H1 (cell line): ENCODE results near the gene GMNC. TPM values are rescaled to one million over a fixed set of nuclear protein-coding genes. Genes with fewer than 3 reads are reported as not detected.

Experiments used
- CTCF ChIA-PET: fragments of 300-600 bp; sonication (Branson Sonifier 250); formaldehyde crosslinking; loops from one replicate; lab custom pipeline; 2021; ENCODE audit not compliant: partially characterized antibody; lab: Charles Lee
- POLR2A ChIA-PET: fragments of 300-600 bp; sonication (Branson Sonifier 250); formaldehyde crosslinking; loops from one replicate; lab custom pipeline; 2021; ENCODE audit warnings: inconsistent platforms; ENCODE audit not compliant: partially characterized antibody; lab: Charles Lee
- DNase-seq, 2 experiments: peaks; one replicate each; pipeline versions ENCODE4 v3.0.0 to v3.0.0-alpha.2; 2010 to 2022; ENCODE audit warnings: low spot score in 2 of 2, low read depth in 1 of 2, mixed read lengths in 1 of 2
- FAIRE-seq: peaks from 2 replicates; lab custom pipeline; 2011; peaks lifted over from hg19 to GRCh38; lab: Jason Lieb, UNC
- H2AFZ ChIP-seq: 2 replicates; pipeline ENCODE4 v1.8.1; 2012; ENCODE audit warnings: low read length, inconsistent platforms
- H2AK5ac ChIP-seq: 2 replicates; pipeline ENCODE4 v1.6.1; 2013; ENCODE audit warnings: low read depth, low read length
- H2BK120ac ChIP-seq: replicated peaks from 2 replicates; pipeline ENCODE3; 2013; ENCODE audit warnings: low read depth, low read length, inconsistent platforms
- H2BK12ac ChIP-seq: 2 replicates; pipeline ENCODE4 v1.6.1; 2013; ENCODE audit warnings: low read depth, low read length
- H2BK15ac ChIP-seq: 2 replicates; pipeline ENCODE4 v1.6.1; 2013; ENCODE audit warnings: low read length
- H2BK20ac ChIP-seq: 2 replicates; pipeline ENCODE4 v1.6.1; 2013; ENCODE audit warnings: low read length
- H2BK5ac ChIP-seq: 2 replicates; pipeline ENCODE4 v1.6.1; 2013; ENCODE audit warnings: low read depth, low read length
- H3K14ac ChIP-seq: 2 replicates; pipeline ENCODE4 v1.6.1; 2013; ENCODE audit warnings: inconsistent platforms; ENCODE audit not compliant: insufficient read length
- H3K18ac ChIP-seq: 2 replicates; pipeline ENCODE4 v1.6.1; 2013; ENCODE audit warnings: low read length; ENCODE audit errors: extremely low read depth
- H3K23ac ChIP-seq: 2 replicates; pipeline ENCODE4 v1.6.1; 2013; ENCODE audit warnings: inconsistent platforms; ENCODE audit not compliant: insufficient read length
- H3K23me2 ChIP-seq: 2 replicates; pipeline ENCODE4 v1.6.1; 2013; ENCODE audit warnings: low read depth, low read length
- H3K27ac ChIP-seq: 2 replicates; pipeline ENCODE4 v1.6.1; 2011; ENCODE audit warnings: low read depth, low read length, inconsistent platforms
- H3K27me3 ChIP-seq, 4 experiments: replicated peaks in 1 of 4; 1 replicate in 1 of 4; 2 replicates in 3 of 4; pipeline versions ENCODE4 v1.6.1 to v1.8.1; 2011 to 2013; ENCODE audit warnings: low read length in 3 of 4, mild to moderate bottlenecking in 3 of 4, inconsistent platforms in 2 of 4, mixed read lengths in 2 of 4, moderate library complexity in 1 of 4; ENCODE audit not compliant: control insufficient read depth in 3 of 4, insufficient read depth in 3 of 4; ENCODE audit errors: extremely low read depth in 1 of 4
- H3K36me3 ChIP-seq, 4 experiments: 2 replicates each; pipeline versions ENCODE4 v1.6.1 to v1.8.1; 2011 to 2013; ENCODE audit warnings: mild to moderate bottlenecking in 4 of 4, low read length in 3 of 4, moderate library complexity in 2 of 4, control low read depth in 1 of 4, inconsistent platforms in 1 of 4; ENCODE audit not compliant: insufficient read depth in 4 of 4, control insufficient read depth in 2 of 4
- H3K4ac ChIP-seq: replicated peaks from 2 replicates; pipeline ENCODE3; 2013; ENCODE audit warnings: low read length, low read depth, mixed read lengths, inconsistent platforms; ENCODE audit not compliant: insufficient read length
- H3K4me1 ChIP-seq, 4 experiments: replicated peaks in 1 of 4; 1 replicate in 1 of 4; 2 replicates in 3 of 4; pipeline versions ENCODE4 v1.6.1 to v1.8.1; 2011 to 2013; ENCODE audit warnings: low read length in 3 of 4, inconsistent platforms in 2 of 4, mixed read lengths in 1 of 4; ENCODE audit not compliant: insufficient read depth in 4 of 4, control insufficient read depth in 3 of 4
- H3K4me2 ChIP-seq, 2 experiments: 2 replicates each; pipeline versions ENCODE4 v1.6.1 to v1.8.1; 2011 to 2013; ENCODE audit warnings: low read depth in 2 of 2, low read length in 2 of 2, control low read depth in 1 of 2, inconsistent platforms in 1 of 2, mild to moderate bottlenecking in 1 of 2; ENCODE audit not compliant: insufficient read depth in 1 of 2
- H3K4me3 ChIP-seq, 4 experiments: fragments of 200-600, 300-600 bp in 1 of 4; sonication (generic), shearing (Covaris generic), sonication (Bioruptor Twin) in 1 of 4; 2 replicates each; pipeline versions ENCODE4 v1.5.1 to v1.8.1; 2011 to 2016; ENCODE audit warnings: low read length in 4 of 4, low read depth in 3 of 4, control low read depth in 2 of 4, inconsistent platforms in 2 of 4, mild to moderate bottlenecking in 2 of 4, mixed read lengths in 1 of 4, moderate library complexity in 1 of 4; ENCODE audit not compliant: insufficient read depth in 2 of 4; ENCODE audit errors: extremely low read depth in 1 of 4
- H3K56ac ChIP-seq: replicated peaks from 2 replicates; pipeline ENCODE3; 2013; ENCODE audit warnings: low read depth, mild to moderate bottlenecking, mixed read lengths, low read length, inconsistent platforms; ENCODE audit not compliant: insufficient read length
- H3K79me1 ChIP-seq: 2 replicates; pipeline ENCODE4 v1.6.1; 2013; ENCODE audit warnings: low read depth, low read length, control low read depth
- H3K79me2 ChIP-seq, 2 experiments: 2 replicates each; pipeline versions ENCODE4 v1.6.1 to v1.8.1; 2012 to 2013; ENCODE audit warnings: low read length in 2 of 2, mild to moderate bottlenecking in 2 of 2, inconsistent platforms in 1 of 2; ENCODE audit not compliant: insufficient read depth in 2 of 2, control insufficient read depth in 1 of 2
- H3K9ac ChIP-seq, 4 experiments: replicated peaks in 1 of 4; 1 replicate in 1 of 4; 2 replicates in 3 of 4; pipeline versions ENCODE4 v1.6.1 to v1.8.1; 2011 to 2013; ENCODE audit warnings: low read depth in 3 of 4, low read length in 3 of 4, control low read depth in 2 of 4, mild to moderate bottlenecking in 2 of 4, moderate library complexity in 2 of 4, inconsistent platforms in 1 of 4; ENCODE audit errors: extremely low read depth in 1 of 4
- H3K9me3 ChIP-seq, 2 experiments: 2 replicates each; pipeline versions ENCODE4 v1.6.1 to v1.8.1; 2012 to 2013; ENCODE audit warnings: mild to moderate bottlenecking in 2 of 2, moderate library complexity in 2 of 2, control low read depth in 1 of 2, inconsistent platforms in 1 of 2, low read depth in 1 of 2, low read length in 1 of 2, mixed read lengths in 1 of 2; ENCODE audit not compliant: insufficient read depth in 2 of 2
- H4K20me1 ChIP-seq, 2 experiments: replicated peaks in 1 of 2; 2 replicates each; pipeline versions ENCODE3 to v1.8.1; 2011 to 2013; ENCODE audit warnings: inconsistent platforms in 2 of 2, low read length in 2 of 2, mild to moderate bottlenecking in 1 of 2; ENCODE audit not compliant: insufficient read depth in 2 of 2, control insufficient read depth in 1 of 2
- H4K5ac ChIP-seq: 2 replicates; pipeline ENCODE4 v1.6.1; 2013; ENCODE audit warnings: low read length, low read depth, mixed read lengths, inconsistent platforms; ENCODE audit not compliant: insufficient read length
- H4K8ac ChIP-seq: 2 replicates; pipeline ENCODE4 v1.8.0; 2013; ENCODE audit warnings: mild to moderate bottlenecking, moderate library complexity, low read length, inconsistent platforms; ENCODE audit not compliant: insufficient read depth; ENCODE audit errors: extremely low read depth
- H4K91ac ChIP-seq: replicated peaks from 2 replicates; pipeline ENCODE3; 2013; ENCODE audit warnings: low read length, mixed read lengths, inconsistent platforms; ENCODE audit not compliant: insufficient read length
- EZH2 ChIP-seq: fragments of 200-600 bp; sonication (generic); IDR thresholded peaks from 2 replicates; pipeline ENCODE4 v1.7.1; 2012; ENCODE audit warnings: low read depth, mild to moderate bottlenecking, moderate library complexity, low read length, inconsistent platforms; ENCODE audit not compliant: severe bottlenecking
- SIRT6 ChIP-seq: IDR thresholded peaks from one replicate; pipeline ENCODE4 v1.7.1; 2012; ENCODE audit warnings: low read length, inconsistent platforms
- ZNF274 ChIP-seq: IDR thresholded peaks from 2 replicates; pipeline ENCODE4 v1.7.0; 2012; ENCODE audit warnings: low read length, borderline replicate concordance; ENCODE audit errors: extremely low read depth
- WGBS, 2 experiments: shearing (Covaris generic) in 1 of 2; methylation state at CpG; one replicate each; pipeline versions ENCODE4 v1.1.6 to v1.1.7; 2013 to 2015; ENCODE audit warnings: low lambda C conversion rate in 2 of 2, mixed read lengths in 2 of 2, inconsistent platforms in 1 of 2, low coverage in 1 of 2, missing lambda C conversion rate in 1 of 2; ENCODE audit not compliant: insufficient replicate concordance in 2 of 2, insufficient coverage in 1 of 2, insufficient read length in 1 of 2; ENCODE audit errors: extremely low coverage in 1 of 2, missing lambda C conversion rate in 1 of 2; 5-methylcytosine and 5-hydroxymethylcytosine counted together
- polyA plus RNA-seq, 7 experiments: library from polyadenylated mRNA; depleted of rRNA in 3 of 7; stranded (reverse) in 5 of 7; unstranded in 2 of 7; fragments of >200 nt in 5 of 7; fragments of 200-250 nt in 2 of 7; gene quantifications; 1 replicate in 5 of 7; 2 replicates in 1 of 7; 4 replicates in 1 of 7; pipeline versions ENCODE4 v1.2.1 to v1.2.3, GENCODE V29; 2011 to 2013; ENCODE audit warnings: missing spikeins in 2 of 7, mixed read lengths in 2 of 7
- total RNA-seq: library from RNA; stranded (reverse); fragmentation: NEBNext Ultra II Directional; extraction: Animal tissue kit (Norgen Biotek cat#: 25700); gene quantifications from 2 replicates; pipeline ENCODE4 v1.2.1, GENCODE V29; 2021

The GMNC gene
- total and polyA plus RNA-seq, 2 of the 8 experiments (the other 6 are each of a cell fraction or from before 2014, with no cell fraction given), result 0.05 to 0.24 TPM

DNA sequence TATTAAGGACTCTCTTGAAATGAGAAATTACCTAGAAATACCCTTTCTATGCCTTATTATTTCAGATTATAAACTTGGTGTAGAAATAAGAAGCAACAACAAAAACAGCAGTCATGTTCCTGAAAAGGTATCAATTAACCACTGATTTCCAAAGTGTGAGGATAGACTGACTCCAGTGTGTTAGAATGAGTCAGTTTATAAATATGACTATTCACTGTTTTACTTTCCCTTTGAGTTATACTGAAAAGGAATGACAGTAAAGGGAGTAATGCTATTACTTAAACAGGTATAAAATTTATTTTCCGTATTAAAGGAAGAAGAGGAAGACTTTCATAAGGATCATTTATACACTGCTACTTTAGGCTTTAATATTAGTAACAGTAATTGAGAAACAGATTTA lies 12.9 kb downstream of the GMNC start:
- H2AFZ ChIP-seq, result no peak overlapping the region
- H3K56ac ChIP-seq, result no peak overlapping the region
- no peak overlapping the region for H4K5ac ChIP-seq
- no peaks in the 10 kb centered on the region for H4K20me1 ChIP-seq
- H3K23me2 ChIP-seq, result no peaks in the 10 kb centered on the region
- H3K23ac ChIP-seq, result no peak overlapping the region
- H3K9me3 ChIP-seq, result no peaks in the 10 kb centered on the region
- H2BK12ac ChIP-seq, result no peak overlapping the region
- H3K9ac ChIP-seq, result no peak overlapping the region
- no peak overlapping the region for H2BK15ac ChIP-seq
- no peak overlapping the region for H3K4me2 ChIP-seq
- H3K14ac ChIP-seq, result no peak overlapping the region
- H3K4me3 ChIP-seq, result no peak overlapping the region
- no peak overlapping the region for H2AK5ac ChIP-seq
- no peak overlapping the region for H3K27ac ChIP-seq
- no peak for DNase-seq
- H3K4ac ChIP-seq, result no peak overlapping the region
- CTCF ChIA-PET, result interaction anchor here (1.6 kb wide), 1 partner anchor 38 kb away, joined by 4 read pairs; no protein-coding TSS in a partner anchor
- no peak overlapping the region for H4K91ac ChIP-seq
- FAIRE-seq, result no peak
- H2BK120ac ChIP-seq, result no peak overlapping the region
- H4K8ac ChIP-seq, result no peak overlapping the region
- no peaks in the 10 kb centered on the region for H3K79me2 ChIP-seq
- POLR2A ChIA-PET, result no interaction called here
- H3K27me3 ChIP-seq, result peaks cover 1 to 12% (median 5%) of the 10 kb centered on the region in 4 experiments; a peak in 6 of 7 replicates
- H3K4me1 ChIP-seq, result peaks cover 0 to 3% (median 1%) of the 10 kb centered on the region in 4 experiments; a peak in 2 of 7 replicates
- H3K18ac ChIP-seq, result no peak overlapping the region
- WGBS, 2 experiments, result 100% methylated on average over 1 of the region's 1 CpG; no CpG with 5 or more reads in 1 of the 2 experiments
- H2BK5ac ChIP-seq, result no peak overlapping the region
- H3K36me3 ChIP-seq, result no peaks in the 10 kb centered on the region
- no peaks in the 10 kb centered on the region for H3K79me1 ChIP-seq
- no peak overlapping the region for H2BK20ac ChIP-seq
- no peak for TF ChIP-seq ZNF274
- no peak for TF ChIP-seq EZH2
- TF ChIP-seq SIRT6, result no peak
